K562 treated with DMSO at 1 percent for 12 hours (cell line): ENCODE data around the gene GLUD1. TPM values are rescaled to one million over a fixed set of nuclear protein-coding genes. Genes with fewer than 3 reads are reported as not detected.

Experiments
- total RNA-seq: library from RNA; unstranded; fragments of 300-600 nt; gene quantifications from 2 replicates; pipeline ENCODE4 v1.2.3, GENCODE V29; 2022; ENCODE audit not compliant: insufficient read depth

The GLUD1 gene
- total RNA-seq: 32.1 and 68.8 TPM in 2 replicates

GRCh38 chr10:87094373-87095235 lies at the start of gene GLUD1, which contains the start of gene SHLD2:
Gene GLUD1 (minus strand): TSS chr10:87094843. CDS start chr10:87094769, 74 bp downstream.
Gene SHLD2 (plus strand): TSS chr10:87095206. CDS start chr10:87151355, 56,149 bp downstream.

GRCh38 chr10:87020056-87020455 lies 74.6 kb downstream of the GLUD1 start, which contains the start of gene FAM25A:
Gene FAM25A (plus strand): TSS chr10:87020294. CDS start chr10:87020325, 31 bp downstream.

Other genes starting within 250 kb of the GLUD1 start
- gene MMRN2, start 137.2 kb downstream of the GLUD1 start, total RNA-seq: 0.28 and 1.0 TPM in 2 replicates
- gene SNCG, start 136.2 kb downstream of the GLUD1 start, total RNA-seq: 36.6 and 68.1 TPM in 2 replicates
- gene ADIRF, start 126.4 kb downstream of the GLUD1 start, total RNA-seq: not detected in 2 replicates
- gene FAM25A, start 74.5 kb downstream of the GLUD1 start, total RNA-seq: not detected in 2 replicates
- 5.0 and 13.9 TPM in 2 replicates for gene SHLD2, start 363 bp upstream of the GLUD1 start, total RNA-seq
- 2.1 and 4.6 TPM in 2 replicates for gene NUTM2A, start 130.6 kb upstream of the GLUD1 start, total RNA-seq